Kidney (tissue), 14 donors: Measurements from ENCODE around the gene TRIM28. TPM values are rescaled to one million over a fixed set of nuclear protein-coding genes. Genes with fewer than 3 reads are reported as not detected.

Experiments used
- DNase-seq, 5 donors: peaks; one replicate each; pipeline ENCODE4 v3.0.0-alpha.2; 2013 to 2020
- FAIRE-seq: peaks from 2 replicates; lab custom pipeline; 2012; peaks lifted over from hg19 to GRCh38; lab: Jason Lieb, UNC
- H3K27ac ChIP-seq, 2 donors: one replicate each; pipeline ENCODE4 v1.7.0; 2013; ENCODE audit warnings: low read depth in 2 of 2, low read length in 2 of 2, inconsistent platforms in 1 of 2
- H3K27me3 ChIP-seq: one replicate; pipeline ENCODE4 v1.7.1; 2013; ENCODE audit warnings: low read length, inconsistent platforms; ENCODE audit not compliant: control insufficient read depth, insufficient read depth
- H3K36me3 ChIP-seq, 3 donors: one replicate each; pipeline versions ENCODE4 v1.7.0 to v1.7.1; 2013; ENCODE audit warnings: low read length in 3 of 3, control low read depth in 1 of 3, inconsistent platforms in 1 of 3; ENCODE audit not compliant: insufficient read depth in 3 of 3, control insufficient read depth in 2 of 3
- H3K4me1 ChIP-seq, 3 donors: one replicate each; pipeline versions ENCODE4 v1.7.0 to v1.7.1; 2013; ENCODE audit warnings: low read length in 3 of 3, inconsistent platforms in 1 of 3, low read depth in 1 of 3; ENCODE audit not compliant: control insufficient read depth in 2 of 3, insufficient read depth in 2 of 3
- H3K4me3 ChIP-seq, 3 donors: one replicate each; pipeline versions ENCODE4 v1.7.0 to v1.8.1; 2013; ENCODE audit warnings: low read length in 3 of 3, control low read depth in 1 of 3, inconsistent platforms in 1 of 3
- H3K9ac ChIP-seq, 3 donors: one replicate each; pipeline versions ENCODE4 v1.7.0 to v1.7.1; 2013; ENCODE audit warnings: low read length in 3 of 3, control low read depth in 1 of 3, inconsistent platforms in 1 of 3
- H3K9me3 ChIP-seq, 3 donors: one replicate each; pipeline versions ENCODE4 v1.7.0 to v1.7.1; 2013; ENCODE audit warnings: low read length in 3 of 3, control low read depth in 1 of 3, inconsistent platforms in 1 of 3; ENCODE audit not compliant: control insufficient read depth in 2 of 3, insufficient read depth in 1 of 3
- intact Hi-C: fragments of 100-400 bp; cut with DNase I; formaldehyde crosslinking; loops from one replicate; pipeline ENCODE4 v1.11.1; 2022
- polyA plus RNA-seq: library from polyadenylated mRNA; stranded (reverse); fragments of 350-450 nt; fragmentation: Illumina TruSeq; extraction: RNeasy Lipid Tissue Mini Kit (QIAGEN cat#74804); gene quantifications from one replicate; pipeline ENCODE4 v1.2.3, GENCODE V29; 2014; ENCODE audit warnings: low read depth, low replicate concordance; ENCODE audit not compliant: insufficient read depth
- total RNA-seq: library from RNA; stranded (reverse); fragmentation: NEBNext Ultra II Directional; extraction: Animal tissue kit (Norgen Biotek cat#: 25700); gene quantifications from one replicate; pipeline ENCODE4 v1.2.1, GENCODE V29; 2021
- TF ChIP-seq, protein P1 (sequence below): IDR thresholded peaks from 3 replicates; pipeline ENCODE4 v1.5.1; 2012; ENCODE audit warnings: mild to moderate bottlenecking, moderate library complexity, borderline replicate concordance; ENCODE audit not compliant: insufficient read depth; ENCODE audit errors: extremely low read depth
- donor health status: control.
- donor health status: control.
- donor health status: control.
- donor health status: control.
- donor health status: control.
- donor health status: DM: yes; HTN: yes; CAD: no.
- donor health status: Normal renal cell carcinoma (clear cell type).

The TRIM28 gene
- total and polyA plus RNA-seq, 2 donors from 2014 or later = 191 to 229 TPM

DNA sequence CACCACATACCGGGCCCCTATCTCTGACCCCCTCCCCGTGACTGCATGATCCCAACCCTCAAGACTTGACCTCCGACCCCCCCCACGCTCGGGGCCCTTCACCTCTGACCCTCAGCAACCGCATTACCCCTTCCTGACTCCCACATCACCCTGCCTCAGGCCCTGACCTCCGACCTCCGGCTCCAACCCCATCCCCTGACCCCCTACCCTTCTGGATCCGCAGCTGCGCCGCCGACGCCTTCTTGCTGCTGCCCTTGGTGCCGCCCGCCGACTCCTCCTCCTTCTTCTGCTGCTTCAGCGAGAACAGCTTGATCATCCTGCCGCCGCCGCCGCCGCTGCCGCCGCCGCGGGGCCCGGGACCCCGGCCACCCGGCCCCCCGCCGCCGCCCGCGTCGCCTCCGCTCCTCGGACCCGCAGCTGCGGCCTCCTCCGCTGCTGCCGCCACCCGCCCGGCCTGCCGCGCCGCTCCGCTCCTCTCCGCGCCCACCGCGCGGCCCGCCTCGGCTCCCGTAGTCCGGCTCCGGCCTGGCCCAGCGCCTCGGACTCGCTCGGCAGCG, 14.3 kb downstream of the TRIM28 start, which contains the start of gene UBE2M:
Gene UBE2M (minus strand): TSS at position 546 of the 557 bp plus-strand sequence. CDS start 230 bp downstream, at position 316.
- Histone ChIP-seq H3K27ac (peak within 1 kb of the TSS; percentile 98 to 100), H3K27me3 (no peaks in the 10 kb centered on the region), H3K4me1 (peaks cover 3 to 54% (median 26%) of the 10 kb centered on the region in 3 donors), H3K9me3 (no peaks in the 10 kb centered on the region), H3K36me3 (peaks cover 0 to 11% (median 9%) of the 10 kb centered on the region in 3 donors), H3K4me3 (peak within 1 kb of the TSS; percentile 93 to 100 (median 95)), H3K9ac (peak within 1 kb of the TSS; percentile 96 to 100 (median 98))
- intact Hi-C loops = no loop called here
- TF ChIP-seq, protein P1, sequence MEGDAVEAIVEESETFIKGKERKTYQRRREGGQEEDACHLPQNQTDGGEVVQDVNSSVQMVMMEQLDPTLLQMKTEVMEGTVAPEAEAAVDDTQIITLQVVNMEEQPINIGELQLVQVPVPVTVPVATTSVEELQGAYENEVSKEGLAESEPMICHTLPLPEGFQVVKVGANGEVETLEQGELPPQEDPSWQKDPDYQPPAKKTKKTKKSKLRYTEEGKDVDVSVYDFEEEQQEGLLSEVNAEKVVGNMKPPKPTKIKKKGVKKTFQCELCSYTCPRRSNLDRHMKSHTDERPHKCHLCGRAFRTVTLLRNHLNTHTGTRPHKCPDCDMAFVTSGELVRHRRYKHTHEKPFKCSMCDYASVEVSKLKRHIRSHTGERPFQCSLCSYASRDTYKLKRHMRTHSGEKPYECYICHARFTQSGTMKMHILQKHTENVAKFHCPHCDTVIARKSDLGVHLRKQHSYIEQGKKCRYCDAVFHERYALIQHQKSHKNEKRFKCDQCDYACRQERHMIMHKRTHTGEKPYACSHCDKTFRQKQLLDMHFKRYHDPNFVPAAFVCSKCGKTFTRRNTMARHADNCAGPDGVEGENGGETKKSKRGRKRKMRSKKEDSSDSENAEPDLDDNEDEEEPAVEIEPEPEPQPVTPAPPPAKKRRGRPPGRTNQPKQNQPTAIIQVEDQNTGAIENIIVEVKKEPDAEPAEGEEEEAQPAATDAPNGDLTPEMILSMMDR = no peak
- DNase-seq (peak in 4 of 5 donors; percentile 33 to 94 (median 80)), FAIRE-seq (no peak)

- intact Hi-C loops = no loop called here
- no peaks in the 10 kb centered on the region for H3K9me3 ChIP-seq
- FAIRE-seq (peak; percentile 88), DNase-seq (peak; percentile 99 to 100 (median 100))
- H3K4me1 ChIP-seq = peaks cover 3 to 57% (median 24%) of the 10 kb centered on the region in 3 donors
- TF ChIP-seq, protein P1 = no peak
- H3K36me3 ChIP-seq = peaks cover 0 to 11% (median 9%) of the 10 kb centered on the region in 3 donors
- peak overlapping the region; percentile 74 to 100 (median 96) for H3K9ac ChIP-seq
- H3K27me3 ChIP-seq = no peaks in the 10 kb centered on the region
- peak overlapping the region; percentile 81 to 100 (median 95) for H3K4me3 ChIP-seq
- peak overlapping the region; percentile 98 to 100 for H3K27ac ChIP-seq
These were observed 14.9 kb downstream of the TRIM28 start for GRCh38 chr19:58558623-58559274.

DNA sequence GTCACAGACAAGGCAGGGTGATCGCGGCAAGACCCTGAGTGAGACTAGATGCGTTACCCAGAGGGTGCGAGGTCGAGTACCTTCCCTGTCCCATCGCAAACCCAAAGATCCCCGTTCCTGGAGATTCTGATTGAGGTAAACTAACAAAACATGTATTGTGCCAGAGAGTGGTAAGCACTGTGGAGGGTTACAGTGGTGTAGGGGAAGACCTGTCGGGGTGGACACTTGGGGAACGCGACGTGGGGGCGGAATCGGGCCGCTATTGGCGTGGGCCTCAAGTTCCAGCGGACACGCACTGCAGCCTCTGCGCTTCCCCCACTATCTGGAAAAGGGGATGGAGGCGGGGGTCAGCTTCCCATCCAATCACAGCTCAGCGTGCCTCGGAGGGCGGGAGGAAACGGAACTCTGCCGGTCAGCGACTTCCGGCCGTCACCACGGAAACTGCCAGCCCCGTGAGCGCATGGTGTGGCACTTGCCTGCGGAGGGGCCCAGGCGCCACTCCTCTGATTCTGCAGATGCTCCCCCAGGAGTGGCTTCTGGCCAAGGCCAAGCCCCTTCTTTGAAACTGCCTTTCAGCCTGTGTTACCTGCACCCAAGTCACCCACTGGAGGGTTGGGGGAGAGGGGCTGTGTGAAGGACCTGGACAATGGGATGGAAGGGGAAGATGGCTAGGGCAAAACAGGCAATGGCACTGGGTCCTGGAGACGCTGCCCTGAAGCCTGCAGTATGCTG, 15.6 kb downstream of the TRIM28 start:
- Histone ChIP-seq H3K27ac (peak overlapping the region; percentile 98 to 100), H3K9me3 (no peaks in the 10 kb centered on the region), H3K4me1 (peaks cover 3 to 50% (median 17%) of the 10 kb centered on the region in 3 donors), H3K27me3 (no peaks in the 10 kb centered on the region), H3K9ac (peak overlapping the region; percentile 67 to 100 (median 96)), H3K4me3 (peak overlapping the region; percentile 81 to 100 (median 95)), H3K36me3 (peaks cover 0 to 11% (median 9%) of the 10 kb centered on the region in 3 donors)
- DNase-seq = peak; percentile 95 to 97 (median 97)
- TF ChIP-seq, protein P1 = no peak
- no peak for FAIRE-seq
- intact Hi-C loops = no loop called here
